Glomerular visceral epithelial cell (primary cell): ENCODE results near the gene TEX51.

Experiments used
- DNase-seq: peaks from one replicate; pipeline ENCODE4 v3.0.0-alpha.2; 2016; ENCODE audit errors: extremely low spot score

The TEX51 gene

DNA sequence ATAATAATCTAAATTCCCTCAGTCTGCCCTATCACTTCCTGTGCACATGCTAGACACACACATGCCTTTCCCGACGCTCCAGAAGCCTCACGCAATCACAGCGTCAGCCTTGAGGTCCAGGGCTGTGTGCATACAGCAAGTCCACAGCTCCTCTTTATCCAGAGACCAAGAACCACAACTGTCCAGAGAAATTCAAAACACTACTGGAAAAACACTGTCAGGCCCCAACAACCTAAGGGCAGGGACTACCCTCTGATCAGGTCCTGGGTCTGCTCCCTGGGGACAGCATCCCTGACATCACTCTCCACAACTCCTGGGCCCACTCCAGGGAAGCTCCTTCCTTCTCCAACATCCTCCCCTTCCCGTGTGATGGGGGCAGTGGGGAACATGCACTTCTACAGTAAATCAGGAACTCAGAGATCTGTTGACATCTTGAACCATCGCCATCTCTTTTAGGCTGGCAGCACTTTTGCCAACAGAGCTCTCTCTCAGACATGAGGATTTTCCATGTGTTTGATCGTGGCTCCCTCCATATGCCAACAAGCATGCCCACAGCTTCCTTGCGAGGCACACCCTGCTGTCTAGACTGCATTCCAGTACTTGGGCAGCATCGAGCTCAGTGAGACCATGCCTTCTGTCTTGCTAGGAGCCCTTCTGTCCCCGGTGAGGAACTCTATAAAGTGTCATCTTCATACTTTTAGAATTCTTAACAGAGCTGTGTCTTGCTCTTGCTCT, 15.4 kb downstream of the TEX51 start:
- no peak for DNase-seq

GRCh38 chr2:126914811-126915500, 16.3 kb downstream of the TEX51 start:
- DNase-seq, result no peak

DNA sequence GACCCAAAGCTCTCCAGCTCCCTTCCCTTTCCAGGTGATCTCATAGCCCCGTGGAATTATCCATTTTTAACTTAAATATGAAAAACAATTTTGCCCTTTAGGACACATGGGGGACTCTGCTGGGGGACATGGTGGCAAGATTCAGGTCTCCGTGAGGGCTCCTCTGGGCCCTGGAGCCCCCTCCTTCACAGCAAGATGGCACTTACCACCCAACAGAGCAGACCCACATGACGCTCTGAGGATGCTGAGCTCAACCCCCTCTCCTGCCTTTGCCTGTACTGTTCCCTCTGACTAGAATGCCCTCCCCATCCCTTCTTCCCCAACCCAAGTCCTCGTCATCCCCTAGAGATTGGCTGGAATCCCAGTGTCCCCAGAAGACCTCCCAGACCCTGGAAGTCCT, 17.2 kb downstream of the TEX51 start:
- no peak for DNase-seq

GRCh38 chr2:126916744-126917143, 18.1 kb downstream of the TEX51 start:
- DNase-seq, result no peak

GRCh38 chr2:126921066-126921465, 22.4 kb downstream of the TEX51 start:
- DNase-seq, result no peak

DNA sequence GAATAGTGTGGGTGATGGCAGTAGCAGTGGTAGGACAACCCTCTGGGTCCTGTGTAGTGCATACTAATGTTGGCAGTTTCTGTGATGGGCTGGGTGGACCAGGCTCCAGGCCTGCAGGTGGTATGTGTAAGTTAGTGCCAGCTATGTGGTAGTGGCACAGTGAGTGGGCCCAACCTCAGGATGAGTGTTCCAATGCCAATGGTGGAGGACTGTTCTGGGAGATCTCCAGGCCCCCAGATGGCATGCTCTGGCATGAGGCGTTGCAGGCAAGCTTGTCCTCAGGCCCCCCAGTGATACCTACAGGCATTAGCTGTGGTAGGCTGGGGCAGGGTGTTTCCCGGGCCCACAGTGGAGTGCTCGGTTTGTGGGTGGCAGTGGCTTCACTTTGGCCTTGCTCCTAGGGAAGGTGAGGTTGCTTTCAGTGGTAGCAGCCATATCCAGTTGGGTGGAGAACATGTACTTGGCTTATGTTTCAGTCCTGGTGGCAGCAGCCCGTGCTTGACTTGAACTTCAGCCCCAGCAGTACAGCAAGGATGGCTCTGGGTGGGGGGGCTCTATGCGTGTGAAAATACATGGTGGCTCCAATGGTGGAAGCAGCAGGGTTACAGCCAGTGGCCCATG, 32.4 kb downstream of the TEX51 start:
- DNase-seq, result no peak

- DNase-seq, result no peak
Observed at GRCh38 chr2:126932529-126932928, 33.8 kb downstream of the TEX51 start.

GRCh38 chr2:126932966-126933710, 34.4 kb downstream of the TEX51 start:
- DNase-seq, result no peak

- no peak for DNase-seq
Observed at GRCh38 chr2:126933711-126934091, 35.0 kb downstream of the TEX51 start.

DNA sequence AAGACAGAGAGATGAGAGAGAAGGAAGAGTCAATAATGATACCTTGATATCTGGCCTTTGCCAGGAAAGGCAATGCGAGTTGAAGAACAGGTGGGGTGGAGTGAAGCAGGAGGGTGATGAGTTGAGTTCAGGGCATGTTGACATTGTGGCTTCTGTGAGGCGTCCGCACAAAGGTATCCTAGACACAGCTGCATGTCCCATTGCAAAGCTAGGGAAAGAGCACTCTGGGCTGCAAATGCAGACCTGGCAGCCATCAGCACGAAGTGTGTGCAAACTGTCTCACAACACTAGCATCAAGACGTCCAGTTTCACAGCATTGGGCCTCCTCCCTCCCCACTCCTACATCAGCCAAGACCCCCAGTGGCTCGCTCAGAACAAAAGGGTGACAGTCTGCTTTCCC, 36.1 kb downstream of the TEX51 start:
- no peak for DNase-seq

- no peak for DNase-seq
Observed at GRCh38 chr2:126935774-126936173, 37.1 kb downstream of the TEX51 start.

DNA sequence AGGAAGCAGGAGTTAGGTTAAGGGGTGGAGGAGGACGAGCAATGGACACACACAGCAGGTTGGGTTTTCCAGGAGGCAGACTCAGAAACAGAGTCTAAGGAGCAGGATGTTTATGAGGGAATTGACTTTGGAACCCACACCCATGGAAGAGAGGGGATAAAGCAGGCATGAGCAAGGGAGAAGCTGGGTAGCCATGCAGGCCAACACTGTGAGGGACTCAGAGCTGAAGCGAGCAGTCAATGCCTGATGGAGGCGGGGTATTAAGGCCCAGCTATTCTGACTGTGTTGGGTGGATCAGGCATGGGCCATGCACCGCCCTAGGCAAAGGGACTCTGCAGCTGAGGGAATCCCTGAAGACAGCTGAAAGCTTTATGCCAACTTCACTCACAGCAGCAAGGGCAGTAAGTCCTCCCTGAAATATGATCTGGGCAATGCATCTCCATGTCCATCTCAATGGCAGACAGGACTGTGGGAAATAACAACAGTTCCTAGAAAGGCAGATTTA, 37.6 kb downstream of the TEX51 start:
- DNase-seq, result no peak

GRCh38 chr2:126940331-126940730, 41.6 kb downstream of the TEX51 start:
- DNase-seq, result no peak

DNA sequence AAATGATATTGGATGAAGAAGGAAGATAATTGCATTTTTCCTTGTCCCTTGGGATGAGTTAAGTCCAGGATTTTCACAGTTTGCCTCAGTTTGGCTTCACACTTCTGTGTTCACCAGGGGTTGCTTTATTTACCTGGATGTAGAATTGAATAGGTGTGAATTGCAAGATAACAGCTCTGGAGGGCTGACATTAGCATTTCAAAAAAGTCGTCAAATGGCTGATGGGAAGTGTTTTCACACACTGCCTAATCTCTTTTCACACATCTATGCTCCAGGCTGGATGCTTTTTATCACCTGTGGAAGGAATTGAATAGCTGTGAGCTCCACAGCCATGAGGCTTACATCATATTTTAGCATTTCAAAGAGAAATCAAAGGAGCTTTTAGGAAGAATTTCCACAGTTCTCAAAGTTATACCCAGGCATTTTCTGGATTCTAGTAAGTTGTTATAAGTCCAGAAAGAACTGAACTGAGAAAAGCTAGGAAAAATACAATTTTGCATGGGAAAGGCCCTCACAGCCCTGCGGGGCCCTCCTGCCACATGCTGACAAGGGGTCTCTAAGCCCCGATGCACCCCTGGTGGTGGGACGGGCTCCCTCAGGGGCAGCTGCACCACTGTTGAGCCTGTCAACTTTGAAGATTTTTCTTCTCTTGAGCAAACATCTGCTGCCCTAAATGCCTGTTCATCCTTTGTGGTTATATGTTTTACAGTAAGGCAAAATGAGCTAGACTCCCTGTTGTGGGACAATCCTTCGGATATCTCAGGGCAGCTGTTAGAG, 43.9 kb downstream of the TEX51 start:
- no peak for DNase-seq

GRCh38 chr2:126943612-126944348, 45.1 kb downstream of the TEX51 start:
- no peak for DNase-seq

GRCh38 chr2:126945118-126945517, 46.4 kb downstream of the TEX51 start:
- no peak for DNase-seq

- DNase-seq, result no peak
Observed at GRCh38 chr2:126946318-126947102, 47.8 kb downstream of the TEX51 start.

DNA sequence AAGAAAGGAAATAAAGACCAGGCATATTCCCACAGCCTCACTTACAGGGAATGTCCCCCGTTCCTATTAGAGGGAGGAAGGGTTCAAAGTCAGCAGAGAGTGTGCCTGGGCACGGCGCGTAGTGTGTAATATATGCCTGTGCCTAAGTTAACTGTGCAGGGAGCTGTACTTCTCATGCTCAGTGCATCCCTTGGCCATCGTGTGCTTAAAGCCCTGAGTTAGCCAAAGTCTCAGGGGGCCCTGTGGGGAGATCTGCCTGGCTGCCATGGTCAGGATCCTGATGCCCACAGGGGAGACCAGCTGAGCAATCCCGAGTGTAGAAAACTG, 48.4 kb downstream of the TEX51 start:
- DNase-seq, result no peak

- DNase-seq, result no peak
Observed at GRCh38 chr2:126949775-126950174, 51.1 kb downstream of the TEX51 start.

GRCh38 chr2:126950504-126950903, 51.8 kb downstream of the TEX51 start:
- DNase-seq, result no peak
